Progenitor cell of endocrine pancreas (in vitro differentiated cells): ENCODE data around the gene AP1M2. TPM values are rescaled to one million over a fixed set of nuclear protein-coding genes. Genes with fewer than 3 reads are reported as not detected.
A peak's percentile ranks its signal among the peaks of the same experiment; 100 is the strongest.

Source experiments
- DNase-seq: peaks from one replicate; pipeline ENCODE4 v3.0.0; 2021; ENCODE audit warnings: low spot score; ENCODE audit not compliant: unreplicated experiment
- H3K27ac Mint-ChIP-seq: 2 replicates; pipeline ENCODE4 v1.8.0; 2021; ENCODE audit warnings: mild to moderate bottlenecking, moderate library complexity, mixed read lengths
- H3K27me3 Mint-ChIP-seq: 2 replicates; pipeline ENCODE4 v1.8.0; 2021; ENCODE audit warnings: mixed read lengths
- H3K36me3 Mint-ChIP-seq: 2 replicates; pipeline ENCODE4 v1.8.0; 2022; ENCODE audit warnings: mixed read lengths; ENCODE audit not compliant: insufficient read depth
- H3K4me1 Mint-ChIP-seq: 2 replicates; pipeline ENCODE4 v1.8.0; 2021; ENCODE audit warnings: low read depth, mixed read lengths
- H3K4me3 Mint-ChIP-seq: 2 replicates; pipeline ENCODE4 v1.8.0; 2021; ENCODE audit warnings: low read depth, mild to moderate bottlenecking, moderate library complexity, mixed read lengths
- H3K9me3 Mint-ChIP-seq: 2 replicates; pipeline ENCODE4 v1.8.0; 2021; ENCODE audit warnings: low read depth, mixed read lengths
- total RNA-seq: library from RNA; stranded (reverse); gene quantifications from 2 replicates; pipeline ENCODE4 v1.2.1, GENCODE V29; 2021
- TF ChIP-seq, protein P1 (sequence below): fragments of 200-600 bp; sonication (generic); IDR thresholded peaks from one replicate; pipeline ENCODE4 v1.5.0; 2021; ENCODE audit warnings: antibody characterized with exemption, mild to moderate bottlenecking; ENCODE audit not compliant: unreplicated experiment

Gene AP1M2
- total RNA-seq, 1 donor from 2014 or later, result 110 TPM

- H3K27ac Mint-ChIP-seq, result no peak overlapping the region
- H3K27me3 Mint-ChIP-seq, result peaks cover 10% of the 10 kb centered on the region
- H3K4me3 Mint-ChIP-seq, result no peak overlapping the region
- TF ChIP-seq, protein P1, sequence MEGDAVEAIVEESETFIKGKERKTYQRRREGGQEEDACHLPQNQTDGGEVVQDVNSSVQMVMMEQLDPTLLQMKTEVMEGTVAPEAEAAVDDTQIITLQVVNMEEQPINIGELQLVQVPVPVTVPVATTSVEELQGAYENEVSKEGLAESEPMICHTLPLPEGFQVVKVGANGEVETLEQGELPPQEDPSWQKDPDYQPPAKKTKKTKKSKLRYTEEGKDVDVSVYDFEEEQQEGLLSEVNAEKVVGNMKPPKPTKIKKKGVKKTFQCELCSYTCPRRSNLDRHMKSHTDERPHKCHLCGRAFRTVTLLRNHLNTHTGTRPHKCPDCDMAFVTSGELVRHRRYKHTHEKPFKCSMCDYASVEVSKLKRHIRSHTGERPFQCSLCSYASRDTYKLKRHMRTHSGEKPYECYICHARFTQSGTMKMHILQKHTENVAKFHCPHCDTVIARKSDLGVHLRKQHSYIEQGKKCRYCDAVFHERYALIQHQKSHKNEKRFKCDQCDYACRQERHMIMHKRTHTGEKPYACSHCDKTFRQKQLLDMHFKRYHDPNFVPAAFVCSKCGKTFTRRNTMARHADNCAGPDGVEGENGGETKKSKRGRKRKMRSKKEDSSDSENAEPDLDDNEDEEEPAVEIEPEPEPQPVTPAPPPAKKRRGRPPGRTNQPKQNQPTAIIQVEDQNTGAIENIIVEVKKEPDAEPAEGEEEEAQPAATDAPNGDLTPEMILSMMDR, result no peak
- H3K4me1 Mint-ChIP-seq, result peaks cover 12% of the 10 kb centered on the region
- no peaks in the 10 kb centered on the region for H3K36me3 Mint-ChIP-seq
- DNase-seq, result no peak
- H3K9me3 Mint-ChIP-seq, result no peaks in the 10 kb centered on the region
These were observed 13.0 kb upstream of the AP1M2 start for GRCh38 chr19:10600149-10600548.

- H3K27me3 Mint-ChIP-seq, result peaks cover 8% of the 10 kb centered on the region
- DNase-seq, result no peak
- no peaks in the 10 kb centered on the region for H3K9me3 Mint-ChIP-seq
- TF ChIP-seq, protein P1, result no peak
- no peak overlapping the region for H3K4me3 Mint-ChIP-seq
- no peaks in the 10 kb centered on the region for H3K36me3 Mint-ChIP-seq
- H3K4me1 Mint-ChIP-seq, result no peaks in the 10 kb centered on the region
- H3K27ac Mint-ChIP-seq, result peak overlapping the region; percentile 10
These were observed 6.9 kb upstream of the AP1M2 start for GRCh38 chr19:10593820-10594637.

DNA sequence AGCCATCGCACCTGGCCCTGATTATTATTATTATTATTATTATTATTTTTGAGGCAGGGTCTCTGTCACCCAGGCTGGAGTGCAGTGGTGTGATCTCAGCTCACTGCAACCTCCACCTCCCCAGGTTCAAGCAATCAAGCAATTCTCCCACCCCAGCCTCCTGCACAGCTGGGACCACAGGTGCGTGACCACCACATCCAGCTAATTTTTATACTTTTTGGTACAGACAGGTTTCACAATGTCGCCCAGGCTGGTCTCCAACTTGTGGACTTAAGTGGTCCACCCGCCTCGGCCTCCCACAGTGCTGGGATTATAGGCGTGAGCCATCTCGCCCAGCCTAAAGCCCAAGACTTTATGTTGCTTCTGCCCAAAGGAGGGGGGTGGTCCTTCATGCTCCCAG is 6.0 kb upstream of the AP1M2 start:
- Mint-ChIP-seq H3K27me3 (peaks cover 8% of the 10 kb centered on the region), H3K9me3 (no peaks in the 10 kb centered on the region), H3K36me3 (no peaks in the 10 kb centered on the region), H3K27ac (no peak overlapping the region), H3K4me3 (no peak overlapping the region), H3K4me1 (no peaks in the 10 kb centered on the region)
- no peak for DNase-seq
- TF ChIP-seq, protein P1, result no peak

- H3K4me3 Mint-ChIP-seq, result peak overlapping the region; percentile 93
- H3K4me1 Mint-ChIP-seq, result peaks cover 8% of the 10 kb centered on the region
- H3K36me3 Mint-ChIP-seq, result peaks cover 1% of the 10 kb centered on the region
- H3K27me3 Mint-ChIP-seq, result peaks cover 8% of the 10 kb centered on the region
- TF ChIP-seq, protein P1, result no peak
- peaks cover 5% of the 10 kb centered on the region for H3K9me3 Mint-ChIP-seq
- DNase-seq, result no peak
- peak overlapping the region; percentile 53 for H3K27ac Mint-ChIP-seq
These were observed 683 bp upstream of the AP1M2 start for GRCh38 chr19:10587839-10588150.

- peaks cover 1% of the 10 kb centered on the region for H3K36me3 Mint-ChIP-seq
- H3K4me3 Mint-ChIP-seq, result peak overlapping the region; percentile 93
- peaks cover 8% of the 10 kb centered on the region for H3K4me1 Mint-ChIP-seq
- no peak for DNase-seq
- peak overlapping the region; percentile 90 for H3K27ac Mint-ChIP-seq
- TF ChIP-seq, protein P1, result no peak
- H3K27me3 Mint-ChIP-seq, result peaks cover 8% of the 10 kb centered on the region
- peaks cover 5% of the 10 kb centered on the region for H3K9me3 Mint-ChIP-seq
These were observed 716 bp downstream of the AP1M2 start for GRCh38 chr19:10586396-10586795.
